ENCODE data around the gene EXD3.

DNA sequence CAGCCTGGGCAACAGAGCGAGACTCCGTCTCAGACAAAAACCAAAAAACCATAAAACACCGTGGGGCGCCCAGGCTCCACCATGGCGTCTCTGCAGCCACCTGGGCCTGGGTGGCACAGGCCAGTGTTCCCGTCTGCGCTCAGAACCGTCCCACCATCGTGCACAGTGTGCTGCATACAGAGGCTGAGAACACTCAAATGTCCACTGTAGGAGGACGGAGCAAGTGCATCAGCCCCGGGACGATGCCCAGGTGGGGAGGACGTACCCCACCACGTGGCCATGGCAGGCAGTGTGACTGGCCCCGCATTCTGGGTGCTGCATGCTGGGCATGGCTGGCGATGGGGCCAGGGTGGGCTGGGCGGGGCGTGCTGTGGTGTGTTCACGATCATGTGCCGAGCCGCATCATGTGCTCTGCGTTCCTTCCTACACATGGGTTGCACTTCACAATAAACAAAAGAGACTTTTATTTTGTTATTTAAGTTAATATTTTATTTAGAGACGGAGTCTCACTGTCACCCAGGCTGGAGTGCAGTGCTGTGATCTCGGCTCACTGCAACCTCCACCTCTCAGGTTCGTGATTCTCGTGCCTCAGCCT is 37.8 kb downstream of the EXD3 start:
- TF ChIP-seq, protein P1, sequence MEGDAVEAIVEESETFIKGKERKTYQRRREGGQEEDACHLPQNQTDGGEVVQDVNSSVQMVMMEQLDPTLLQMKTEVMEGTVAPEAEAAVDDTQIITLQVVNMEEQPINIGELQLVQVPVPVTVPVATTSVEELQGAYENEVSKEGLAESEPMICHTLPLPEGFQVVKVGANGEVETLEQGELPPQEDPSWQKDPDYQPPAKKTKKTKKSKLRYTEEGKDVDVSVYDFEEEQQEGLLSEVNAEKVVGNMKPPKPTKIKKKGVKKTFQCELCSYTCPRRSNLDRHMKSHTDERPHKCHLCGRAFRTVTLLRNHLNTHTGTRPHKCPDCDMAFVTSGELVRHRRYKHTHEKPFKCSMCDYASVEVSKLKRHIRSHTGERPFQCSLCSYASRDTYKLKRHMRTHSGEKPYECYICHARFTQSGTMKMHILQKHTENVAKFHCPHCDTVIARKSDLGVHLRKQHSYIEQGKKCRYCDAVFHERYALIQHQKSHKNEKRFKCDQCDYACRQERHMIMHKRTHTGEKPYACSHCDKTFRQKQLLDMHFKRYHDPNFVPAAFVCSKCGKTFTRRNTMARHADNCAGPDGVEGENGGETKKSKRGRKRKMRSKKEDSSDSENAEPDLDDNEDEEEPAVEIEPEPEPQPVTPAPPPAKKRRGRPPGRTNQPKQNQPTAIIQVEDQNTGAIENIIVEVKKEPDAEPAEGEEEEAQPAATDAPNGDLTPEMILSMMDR (IDR thresholded peaks at IDR 0.05) = no peak
- TF ChIP-seq POLR2A (IDR thresholded peaks at IDR 0.05) = no peak
